NCI-H226 (cell line): ENCODE results near the gene HES6.
A peak's percentile ranks its signal among the peaks of the same experiment; 100 is the strongest.
"Not testable (repeated sequence)": the region's sequence is repeated elsewhere in the genome, so short reads cannot be mapped to it uniquely, and the experiment has no call there.

Experiments used
- DNase-seq: peaks from one replicate; pipeline ENCODE4 v3.0.0-alpha.2; 2015

The HES6 gene

DNA sequence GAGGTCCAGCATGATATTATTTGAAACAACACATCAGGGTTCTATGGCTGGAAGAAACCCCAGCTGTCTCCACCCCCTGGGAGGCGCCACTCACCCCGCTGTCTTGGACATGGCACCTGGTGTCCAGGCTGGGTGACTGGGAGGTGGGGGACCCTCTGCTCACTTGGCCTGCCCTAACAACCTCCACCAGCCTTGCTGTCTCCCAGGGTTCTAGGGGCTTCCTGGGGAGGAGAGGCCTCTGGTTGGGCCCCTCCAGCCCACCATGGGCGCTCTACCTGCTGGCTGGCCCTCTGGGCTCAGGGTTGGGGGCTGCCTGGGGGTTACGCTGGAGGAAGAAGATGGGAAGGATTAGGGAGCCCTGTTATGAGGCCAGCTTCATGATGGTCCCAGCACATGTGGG, 32.3 kb upstream of the HES6 start:
- no peak for DNase-seq

DNA sequence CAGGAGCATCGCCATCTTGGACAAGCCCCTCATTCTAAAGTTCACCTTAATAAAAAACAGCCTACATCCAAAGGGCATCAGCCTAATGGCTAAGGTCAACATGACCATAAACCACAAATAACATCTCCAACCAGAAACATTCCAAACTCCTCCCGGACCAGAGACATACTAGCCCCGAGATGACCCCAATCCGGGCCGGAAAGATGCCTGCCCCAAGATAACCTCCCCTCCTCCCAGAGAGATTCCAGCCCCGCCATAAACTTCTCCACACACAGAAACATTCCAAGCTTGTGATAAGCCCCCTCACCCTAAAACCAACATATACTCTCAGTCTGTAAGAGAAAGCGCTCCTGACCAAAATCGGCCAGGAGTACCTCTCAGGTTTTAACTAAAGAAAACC, 31.8 kb upstream of the HES6 start:
- DNase-seq = not testable (repeated sequence)

DNA sequence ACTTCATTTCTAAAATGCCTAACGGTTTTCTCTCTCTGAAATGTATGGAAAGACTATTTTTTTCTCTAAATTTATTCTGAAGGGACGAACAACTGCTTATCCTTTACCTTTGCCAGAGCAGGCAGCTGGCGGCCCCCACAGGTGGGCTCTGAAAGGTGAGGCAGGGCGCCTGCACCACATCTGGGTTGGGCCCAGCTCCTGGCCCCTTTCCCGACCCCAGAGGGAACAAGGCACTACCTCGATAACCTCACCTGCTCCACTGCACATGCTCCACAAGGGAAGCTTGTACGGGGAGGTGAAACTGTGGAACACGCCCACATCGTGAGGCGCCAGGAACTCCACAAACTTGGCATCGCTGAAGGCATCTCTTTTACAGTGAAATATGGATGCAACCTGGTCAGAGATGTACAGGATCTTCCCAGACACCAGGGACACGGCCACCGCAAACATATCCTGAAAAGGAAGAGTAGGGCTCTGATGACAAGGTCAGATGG, 31.3 kb upstream of the HES6 start:
- DNase-seq = no peak

DNA sequence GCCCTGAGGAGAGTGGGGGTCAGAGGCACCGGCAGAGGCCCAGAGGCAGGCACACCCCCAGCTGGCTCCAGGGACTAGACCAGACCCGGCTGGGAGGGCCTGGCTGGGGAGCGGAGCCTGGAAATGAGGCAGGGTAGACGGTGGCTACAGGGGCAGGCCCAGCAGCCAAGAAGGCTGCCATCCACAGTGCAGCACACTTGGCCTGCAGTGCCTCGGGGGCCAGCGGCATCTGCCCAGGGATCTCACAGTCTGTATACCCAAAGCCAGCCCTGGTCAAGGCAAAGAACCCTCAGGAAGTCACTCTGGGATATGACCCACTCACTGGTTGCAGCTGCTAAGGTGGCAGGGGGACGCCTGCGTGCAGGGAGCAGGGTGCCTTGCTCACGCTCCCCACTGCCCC, 30.8 kb upstream of the HES6 start:
- DNase-seq = no peak

DNA sequence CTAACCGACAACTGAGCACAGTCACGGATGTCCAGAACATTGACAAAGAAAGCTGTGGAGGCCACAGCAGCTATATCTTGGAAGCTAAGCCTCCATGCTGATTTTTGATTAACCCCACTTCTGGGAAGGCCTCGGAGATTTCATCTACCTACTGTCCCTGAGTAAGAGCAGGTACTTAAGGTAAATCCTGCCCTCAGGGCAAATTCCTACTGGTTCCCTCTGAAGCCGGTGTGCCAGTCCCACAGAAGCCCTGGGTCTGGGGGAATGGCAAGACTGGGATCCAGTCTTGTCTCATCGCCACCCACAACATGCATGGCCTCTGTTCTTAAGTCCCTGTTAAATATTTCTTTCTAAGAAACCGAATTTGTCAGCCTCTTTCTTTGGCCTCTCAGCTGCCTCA, 29.9 kb upstream of the HES6 start:
- no peak for DNase-seq

DNA sequence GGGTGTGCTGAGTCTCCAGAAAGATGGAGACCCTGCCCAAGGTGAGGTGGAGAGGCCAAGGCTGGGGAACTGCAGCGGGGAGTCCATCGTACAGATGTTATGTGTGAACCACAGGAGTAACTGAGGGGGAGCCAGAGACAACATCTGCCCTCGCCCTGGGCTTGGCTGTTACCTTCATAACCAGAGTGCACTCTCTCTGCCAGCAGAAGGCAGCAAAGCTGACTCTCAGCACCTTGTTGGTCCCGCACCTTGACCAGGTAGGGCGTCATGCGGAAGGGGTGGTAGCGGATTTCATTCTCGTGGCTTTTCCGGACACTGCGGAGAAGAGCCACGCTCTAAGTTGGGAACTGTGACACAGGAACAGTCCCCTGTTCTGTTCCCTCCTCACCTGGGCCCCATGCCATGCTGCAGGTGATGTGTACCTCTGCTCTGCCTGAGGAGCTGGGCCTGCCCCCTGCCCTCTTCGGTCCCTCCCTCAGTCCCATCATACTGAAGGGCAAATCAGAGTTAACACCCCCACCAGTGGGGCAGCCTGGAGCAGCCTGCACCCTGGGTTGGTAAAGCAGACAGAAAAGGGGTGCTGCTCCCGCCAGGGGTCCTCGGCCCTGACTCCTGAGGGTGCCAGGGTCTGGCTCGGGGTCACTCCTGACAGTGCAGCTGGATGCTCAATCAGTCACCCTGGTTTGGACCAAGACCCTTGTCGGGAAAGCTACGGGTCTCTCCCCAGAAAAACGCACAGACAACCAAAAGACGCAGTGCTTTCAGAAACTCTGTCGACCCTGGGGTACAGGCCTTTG, 28.2 kb upstream of the HES6 start:
- DNase-seq = no peak

DNA sequence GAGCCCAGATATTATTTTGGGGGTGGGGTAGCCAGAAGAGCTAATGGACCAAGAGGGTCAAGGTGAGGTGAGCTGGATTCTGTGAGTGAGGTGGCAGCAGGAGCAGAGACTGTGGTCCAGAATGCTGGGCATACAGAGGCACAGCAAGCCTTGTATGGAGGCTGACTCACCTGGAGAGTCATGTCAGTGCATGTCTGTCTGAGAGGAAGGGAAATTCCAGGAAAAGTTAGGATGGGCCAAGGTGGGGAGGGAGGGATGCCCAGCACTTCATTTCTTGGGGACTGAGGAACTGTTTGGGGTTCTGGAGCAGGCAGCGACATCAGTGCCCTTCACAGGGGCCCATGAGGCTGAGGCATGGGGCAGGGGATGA, 27.5 kb upstream of the HES6 start:
- DNase-seq = peak; percentile 37

DNA sequence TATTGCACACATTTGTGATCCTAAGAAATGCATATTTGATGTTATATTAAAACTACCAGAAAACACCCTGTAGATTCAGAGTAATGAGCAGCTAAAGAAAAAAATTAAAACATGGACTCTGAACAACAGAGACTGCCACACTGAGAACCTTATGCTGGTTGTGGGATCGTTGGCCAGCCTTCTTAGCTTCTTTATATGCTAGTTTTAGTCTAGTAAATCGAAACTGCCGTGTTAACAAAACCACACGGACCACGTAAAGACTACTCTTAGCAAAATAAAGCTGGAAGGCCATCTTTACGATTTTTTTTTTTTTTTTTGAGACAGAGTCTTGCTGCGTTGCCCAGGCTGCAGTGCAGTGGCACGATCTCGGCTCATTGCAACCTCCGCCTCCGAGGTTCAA, 25.8 kb upstream of the HES6 start:
- DNase-seq = no peak

DNA sequence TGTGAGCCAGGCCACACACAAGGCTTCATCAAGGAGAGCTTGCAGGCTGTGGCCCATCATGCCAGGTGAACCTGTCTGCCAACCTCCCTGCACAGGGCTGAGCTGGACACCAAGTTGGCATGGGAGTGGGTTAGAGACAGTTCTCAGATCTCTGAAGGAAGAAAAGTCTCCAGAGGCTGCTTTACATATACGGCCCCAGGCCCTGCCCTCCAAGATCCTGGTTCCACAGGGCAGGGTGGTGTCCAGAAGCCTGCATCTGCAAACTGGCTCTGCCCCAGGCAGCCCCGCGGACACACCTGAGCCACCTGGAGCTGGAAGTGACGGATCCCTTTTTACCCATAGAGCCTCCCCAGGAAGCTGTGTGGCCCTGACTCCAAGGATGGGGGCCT, 24.2 kb upstream of the HES6 start:
- DNase-seq = no peak

DNA sequence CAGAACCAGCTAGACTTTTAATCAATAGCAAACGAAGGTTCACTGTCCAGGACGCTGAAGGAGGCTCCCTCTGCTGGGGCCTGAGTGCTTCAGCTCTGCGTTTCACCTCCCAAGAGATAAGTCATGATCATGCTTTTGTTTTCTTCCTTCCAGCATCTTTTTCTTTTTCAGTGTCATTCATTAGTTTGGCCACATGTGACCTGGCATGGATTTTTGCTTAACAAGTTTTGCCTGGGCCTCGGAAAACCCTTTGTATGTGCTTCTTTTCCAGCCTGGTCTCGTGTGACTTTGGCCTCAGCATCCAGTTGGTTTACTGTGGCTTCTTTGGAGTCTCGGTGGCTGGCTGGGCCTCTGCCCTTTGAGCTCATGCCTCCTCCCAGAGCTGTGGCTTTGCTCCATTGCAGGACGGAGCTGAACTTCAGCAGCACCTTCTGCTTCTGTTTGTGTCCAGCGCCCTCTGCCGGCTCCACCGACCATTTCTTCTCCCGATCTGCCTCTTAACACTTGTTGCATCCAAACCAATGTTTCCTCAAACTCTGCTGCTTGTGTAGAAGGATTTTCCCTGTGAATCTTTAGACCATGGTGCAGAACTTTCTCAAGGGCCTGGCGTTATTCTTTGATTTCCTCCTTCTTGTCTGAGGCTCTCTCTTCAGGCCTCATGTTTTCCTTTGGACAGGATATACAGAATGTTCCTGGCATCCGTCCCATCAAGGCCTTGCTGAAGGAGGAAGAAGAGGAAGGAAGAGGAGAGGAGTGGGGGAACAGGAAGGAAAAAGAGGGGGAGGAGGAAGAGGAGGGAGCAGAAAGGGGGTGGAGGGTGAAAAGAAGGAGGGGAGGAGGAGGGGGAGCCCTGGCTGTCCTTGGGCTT, 23.6 kb upstream of the HES6 start:
- peak; percentile 59 for DNase-seq

DNA sequence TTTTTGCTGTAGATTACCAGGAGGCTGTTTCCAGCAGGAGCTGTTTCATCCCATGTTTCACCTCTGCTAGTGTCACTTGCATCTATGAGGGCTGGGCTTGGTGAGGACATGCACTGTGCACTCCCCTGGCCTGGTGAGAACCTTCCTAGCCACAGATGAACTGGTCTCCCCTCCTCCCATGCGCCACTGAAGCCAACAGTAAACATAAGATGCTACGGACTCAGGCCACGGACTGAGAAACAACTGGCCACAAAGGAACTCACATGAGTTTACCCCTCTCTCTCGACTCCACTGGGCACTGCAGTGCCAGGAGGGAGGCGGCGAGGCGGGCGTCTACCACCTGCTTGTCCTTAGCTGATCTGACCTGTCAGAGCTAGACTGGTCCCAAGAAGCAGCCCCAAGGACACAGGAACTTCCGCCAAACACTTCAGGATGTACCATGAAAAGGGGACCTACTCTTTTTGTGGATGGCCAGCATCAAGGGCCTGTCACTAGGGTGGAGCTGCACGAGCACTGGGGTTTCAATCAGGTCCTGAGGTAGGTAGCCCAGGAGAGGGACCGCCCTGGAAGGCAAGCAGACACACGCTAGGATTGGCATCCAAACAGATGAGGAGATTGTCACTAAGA, 22.8 kb upstream of the HES6 start:
- no peak for DNase-seq

DNA sequence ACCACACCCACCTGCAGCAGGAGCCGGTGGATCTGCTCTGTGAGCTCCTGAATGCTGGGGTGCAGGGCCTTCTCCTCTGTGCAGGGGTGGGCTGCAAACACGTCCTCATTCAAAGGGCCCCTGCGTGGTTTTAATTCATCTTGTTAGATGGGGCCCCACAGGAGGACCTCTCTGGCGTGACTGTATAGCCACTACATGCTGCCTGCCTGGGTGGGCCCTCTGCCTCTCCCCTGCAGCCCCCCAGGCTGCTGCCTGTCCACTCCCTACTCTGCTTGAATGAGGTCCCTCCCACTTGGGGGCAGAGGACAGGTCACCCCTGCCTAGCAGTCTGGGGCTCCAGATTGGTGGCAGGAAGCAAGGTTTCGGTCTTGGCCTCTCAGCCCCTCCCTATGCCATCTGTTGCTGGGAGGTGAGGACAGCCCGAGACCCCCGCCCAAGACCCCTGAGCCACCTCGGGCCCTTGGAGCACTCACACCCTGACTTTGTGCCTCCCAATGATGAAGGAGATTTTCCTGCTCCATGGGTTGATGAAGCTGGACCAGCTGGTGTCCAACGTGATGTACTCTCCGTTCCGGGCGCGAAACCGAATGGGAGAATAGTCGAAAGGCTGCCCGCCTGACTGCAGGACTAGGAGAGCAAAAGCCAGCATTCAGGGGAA, 22.0 kb upstream of the HES6 start:
- DNase-seq = no peak

DNA sequence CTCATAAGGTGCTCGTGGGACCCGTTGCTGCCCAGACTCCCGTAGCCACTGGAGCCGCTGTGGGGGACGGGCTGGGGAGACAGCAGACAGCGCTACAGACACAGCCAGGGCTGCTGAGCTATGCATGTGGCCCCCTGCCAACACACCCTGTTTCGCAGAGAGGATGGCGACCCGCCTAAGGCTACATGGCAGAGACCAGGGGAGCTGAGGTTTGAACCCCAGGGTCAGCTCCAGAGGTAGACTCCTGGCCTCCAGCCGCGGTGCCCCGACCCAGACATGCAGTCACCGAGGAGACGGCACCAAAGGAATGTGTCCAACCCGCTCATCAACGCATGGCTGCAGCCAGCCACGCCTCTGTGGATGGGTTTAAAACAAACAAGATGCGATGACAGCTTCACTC, 21.0 kb upstream of the HES6 start:
- no peak for DNase-seq

DNA sequence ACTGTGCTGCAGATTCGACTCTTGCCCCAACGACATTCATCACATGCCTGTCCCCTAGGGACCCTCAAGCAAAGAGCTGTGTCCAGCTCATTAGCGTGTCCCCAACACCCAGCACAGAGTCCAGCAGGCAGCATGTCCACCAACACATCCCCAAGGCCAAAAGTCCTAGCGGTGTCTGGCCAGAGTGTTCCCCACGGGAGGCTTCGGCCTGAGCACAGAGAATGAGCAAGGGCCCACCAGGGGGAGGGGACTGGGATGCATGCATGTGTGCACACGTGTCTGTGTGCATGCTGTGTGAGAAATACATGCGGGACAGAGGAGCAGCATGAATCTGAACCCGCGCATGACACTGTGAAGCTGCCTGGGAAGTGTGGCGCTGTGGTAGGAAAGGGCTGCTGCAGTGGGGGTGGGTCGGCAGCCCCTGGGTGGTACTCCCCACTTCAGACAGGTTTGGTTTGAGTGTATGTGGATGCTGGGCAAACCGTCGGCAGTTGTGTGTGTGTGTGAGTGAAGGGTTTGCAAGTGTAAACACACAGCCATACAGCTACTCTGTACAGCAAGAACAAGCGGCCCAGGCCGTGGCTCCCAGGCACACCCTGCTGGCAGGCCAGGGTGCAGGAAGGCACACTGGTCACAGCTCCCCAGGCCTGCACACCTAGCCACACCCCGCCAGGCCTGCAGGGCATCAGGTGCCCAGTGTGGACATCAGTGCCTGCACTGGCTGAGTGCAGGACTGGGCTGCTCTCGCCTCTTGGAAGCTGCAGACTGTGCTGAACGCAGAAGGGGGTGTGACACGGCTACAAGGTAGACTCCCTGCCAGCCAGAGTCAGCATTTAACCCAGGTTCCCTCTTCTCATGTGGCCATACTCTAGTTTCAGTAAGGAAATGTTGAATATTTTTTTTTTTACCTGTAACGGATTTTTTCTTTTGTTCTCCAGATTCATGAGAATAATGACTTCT, 19.5 kb upstream of the HES6 start:
- no peak for DNase-seq

DNA sequence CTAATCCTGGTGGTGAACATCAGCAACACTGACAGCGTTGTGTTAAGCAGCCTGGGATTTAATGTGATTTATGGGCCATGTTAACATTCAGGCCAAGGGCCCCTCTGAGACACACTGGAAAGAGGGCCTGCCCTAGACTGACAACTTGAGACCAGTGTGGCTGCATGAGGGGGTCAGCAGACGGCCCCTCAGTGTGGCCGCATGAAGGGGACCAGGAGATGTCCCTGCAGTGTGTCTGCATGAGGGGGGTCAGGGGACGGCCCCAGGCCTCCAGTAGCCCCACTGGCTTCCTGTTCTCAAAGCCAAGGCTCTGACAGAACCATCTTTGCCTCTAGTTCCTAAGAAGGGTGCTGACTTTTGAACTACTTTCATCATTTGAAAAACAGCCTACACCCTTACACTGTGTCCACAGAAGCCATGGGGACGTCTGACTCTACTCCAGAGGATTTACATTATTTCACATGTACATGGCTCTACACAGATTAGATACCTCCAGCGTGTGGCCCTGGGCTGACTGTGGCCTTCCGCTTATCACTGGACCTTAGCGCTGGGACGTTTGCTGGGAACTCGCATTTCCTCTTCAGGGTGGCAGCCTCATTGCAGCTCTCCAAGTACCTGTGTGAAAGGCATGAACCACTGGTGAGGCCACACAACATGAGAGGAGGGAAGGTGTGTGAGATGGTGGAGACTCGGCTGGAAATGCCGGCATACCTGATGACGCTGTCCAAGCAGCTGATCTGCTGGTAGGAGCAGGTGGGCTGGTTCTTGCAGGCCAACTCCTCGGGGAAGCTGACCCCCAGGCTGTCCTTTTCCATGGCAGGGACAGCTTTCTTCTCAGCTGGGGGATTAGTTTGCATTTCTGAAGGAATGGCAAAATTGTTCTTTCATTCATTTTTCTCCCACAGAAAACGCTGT, 18.2 kb upstream of the HES6 start:
- DNase-seq = no peak

DNA sequence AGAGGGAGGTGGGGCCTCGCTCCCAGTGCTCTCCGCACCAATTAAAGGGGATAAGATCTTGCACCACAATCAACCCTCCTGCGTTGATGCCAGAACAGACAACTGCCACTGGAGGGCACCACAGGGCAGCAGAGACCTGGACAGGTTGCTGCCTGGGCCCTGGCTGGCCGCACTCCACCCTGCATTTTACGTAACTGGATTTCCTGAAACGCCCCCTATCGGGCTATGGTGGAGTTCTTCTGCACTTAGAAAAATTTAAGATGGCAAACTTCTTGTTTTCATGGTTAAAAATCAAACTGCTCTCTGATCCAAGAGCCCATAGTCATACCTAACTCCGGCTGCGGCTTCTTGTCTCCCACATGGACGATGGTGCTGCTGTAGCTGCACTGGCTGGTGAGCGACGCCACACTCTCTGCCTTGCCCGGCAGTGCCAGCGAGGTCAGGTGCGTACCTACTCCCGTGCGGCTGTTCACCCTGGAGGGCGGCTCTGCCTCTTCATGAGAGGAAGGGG, 16.8 kb upstream of the HES6 start:
- peak; percentile 76 for DNase-seq

DNA sequence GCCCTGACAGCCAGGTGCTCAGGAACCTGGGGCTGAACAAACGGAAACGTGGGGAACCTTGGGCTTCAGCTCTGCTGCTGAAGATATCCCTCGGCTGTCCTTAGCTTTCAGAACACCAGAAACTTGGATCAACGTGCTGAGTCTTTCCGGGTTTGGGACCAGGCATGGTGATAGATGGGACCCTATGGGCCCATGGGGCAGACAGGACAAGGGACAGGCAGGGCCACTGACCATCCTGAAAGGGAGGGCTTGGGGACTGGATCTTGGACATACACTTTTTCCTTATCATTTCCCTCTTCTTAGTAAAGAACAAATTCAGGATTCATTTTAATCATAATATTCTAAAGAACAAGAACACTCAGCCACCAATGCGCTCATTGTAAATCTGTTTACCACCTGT, 16.3 kb upstream of the HES6 start:
- no peak for DNase-seq

DNA sequence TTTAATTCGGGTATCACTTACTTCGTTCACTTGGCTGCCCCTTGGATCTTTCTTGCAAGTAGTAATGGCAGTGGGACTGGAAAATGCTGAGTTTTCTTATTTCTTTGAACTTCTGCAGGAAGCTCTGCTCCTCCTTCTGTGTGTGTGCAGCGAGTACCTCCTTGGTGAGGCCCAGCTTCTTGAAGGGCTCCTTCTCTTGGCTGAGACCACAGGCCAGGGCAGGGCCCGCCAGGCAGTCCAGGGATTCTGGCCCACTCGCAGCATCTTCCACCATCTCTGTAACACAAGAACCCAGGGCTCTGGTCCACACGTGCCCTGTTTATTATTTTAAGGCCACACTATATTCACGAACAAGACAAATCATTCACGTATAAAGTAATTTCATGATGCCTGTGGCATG, 15.8 kb upstream of the HES6 start:
- no peak for DNase-seq

DNA sequence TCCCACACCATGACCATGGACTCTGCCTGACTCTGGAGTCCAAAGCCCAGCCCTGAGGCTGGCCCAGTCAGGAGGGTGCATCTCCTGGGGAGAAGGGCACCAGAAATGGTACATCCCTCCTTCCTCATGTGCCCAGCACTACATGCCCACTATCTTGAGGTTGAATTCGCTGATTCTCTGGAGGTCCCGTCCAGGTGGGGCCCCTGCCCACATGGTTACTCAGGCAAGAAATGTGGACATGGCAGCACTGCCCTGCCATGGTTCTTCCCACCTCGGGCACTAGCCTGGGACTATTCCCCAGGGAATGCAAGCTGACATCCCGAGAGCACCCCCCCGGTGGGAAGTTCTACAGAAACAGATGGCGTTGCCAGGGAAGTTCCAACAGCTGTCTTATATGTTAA, 15.3 kb upstream of the HES6 start:
- DNase-seq = no peak

DNA sequence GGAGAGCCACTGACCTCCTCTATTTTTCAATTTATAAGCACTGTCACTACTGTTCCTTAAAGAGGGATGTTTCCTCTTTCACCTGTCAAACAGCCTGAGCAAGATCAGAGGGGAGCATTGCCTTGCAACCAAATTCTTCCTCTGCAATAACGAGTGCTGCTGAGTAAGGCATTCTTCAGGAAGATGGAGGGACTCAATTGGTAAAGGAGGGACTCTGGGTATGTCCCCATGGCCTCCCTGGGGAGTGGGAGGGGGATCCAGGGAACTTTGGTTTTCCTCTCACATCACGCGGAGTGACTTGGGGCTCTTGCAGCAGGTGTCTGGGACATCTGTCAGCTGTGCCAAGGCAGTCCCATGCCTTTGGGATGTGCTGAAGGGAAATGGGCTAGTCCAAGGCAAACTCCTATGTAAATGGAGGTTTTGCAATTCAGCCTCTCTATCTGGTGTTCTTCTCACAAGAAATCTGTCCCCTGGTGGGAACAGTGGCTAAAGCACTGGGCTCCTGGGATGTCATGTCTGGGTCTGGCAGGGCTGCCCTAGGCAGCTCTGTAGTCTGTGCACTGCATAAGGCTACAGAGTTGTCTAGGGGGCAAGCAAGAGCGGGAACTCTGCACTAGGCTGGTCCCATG, 14.4 kb upstream of the HES6 start:
- no peak for DNase-seq
